Prostate gland (tissue), 2 donors: ENCODE data around the gene DDX49. TPM values are rescaled to one million over a fixed set of nuclear protein-coding genes. Genes with fewer than 3 reads are reported as not detected.

Experiments
- DNase-seq: peaks from one replicate; pipeline ENCODE4 v3.0.0-alpha.2; 2019; ENCODE audit warnings: low spot score
- H3K27ac ChIP-seq, 2 donors: fragments of 200-600 bp; sonication (generic); 2 replicates each; pipeline ENCODE4 v1.5.1; 2017 to 2019
- H3K27me3 ChIP-seq: fragments of 200-600 bp; sonication (generic); replicated peaks from 2 replicates; pipeline ENCODE4 v1.5.1; 2019; ENCODE audit not compliant: insufficient read depth
- H3K36me3 ChIP-seq, 2 donors: fragments of 200-600 bp; sonication (generic); 1 replicate in 1 of 2; 2 replicates in 1 of 2; pipeline versions ENCODE4 v1.5.1 to v1.8.1; 2017 to 2019
- H3K4me1 ChIP-seq: fragments of 200-600 bp; sonication (generic); replicated peaks from 2 replicates; pipeline ENCODE4 v1.5.1; 2019
- H3K4me3 ChIP-seq, 2 donors: fragments of 200-600 bp; sonication (generic); 2 replicates each; pipeline ENCODE4 v1.5.1; 2017 to 2019
- H3K9me3 ChIP-seq: fragments of 200-600 bp; sonication (generic); 2 replicates; pipeline ENCODE4 v1.5.1; 2017
- CTCF ChIP-seq, 4 experiments: fragments of 200-600 bp in 2 of 4; fragments of 450-650 bp in 2 of 4; sonication (generic) in 2 of 4; IDR thresholded peaks; 1 replicate in 3 of 4; 2 replicates in 1 of 4; pipeline ENCODE4 v1.5.1; 2016 to 2019; ENCODE audit warnings: antibody characterized with exemption in 4 of 4, mild to moderate bottlenecking in 2 of 4, moderate library complexity in 2 of 4
- POLR2A ChIP-seq: fragments of 450-650 bp; IDR thresholded peaks from one replicate; pipeline ENCODE4 v1.6.1; 2016; ENCODE audit warnings: antibody characterized with exemption, mild to moderate bottlenecking
- POLR2AphosphoS5 ChIP-seq: sonication (generic); formaldehyde crosslinking; IDR thresholded peaks from one replicate; pipeline ENCODE4 v1.6.1; 2017; ENCODE audit warnings: antibody characterized with exemption
- WGBS: methylation state at CpG from one replicate; pipeline ENCODE4 v1.1.5; 2018; 5-methylcytosine and 5-hydroxymethylcytosine counted together
- intact Hi-C: fragments of 100-400 bp; cut with DNase I; formaldehyde crosslinking; loops from one replicate; pipeline ENCODE4 v1.14.2; 2022
- total RNA-seq, 2 donors: library from RNA; depleted of rRNA; stranded (reverse); fragments of >200 nt; gene quantifications; one replicate each; pipeline ENCODE4 v1.1.0, GENCODE V29; 2016

Gene DDX49
- total RNA-seq, 2 donors from 2014 or later = 72.0 to 91.2 TPM

DNA sequence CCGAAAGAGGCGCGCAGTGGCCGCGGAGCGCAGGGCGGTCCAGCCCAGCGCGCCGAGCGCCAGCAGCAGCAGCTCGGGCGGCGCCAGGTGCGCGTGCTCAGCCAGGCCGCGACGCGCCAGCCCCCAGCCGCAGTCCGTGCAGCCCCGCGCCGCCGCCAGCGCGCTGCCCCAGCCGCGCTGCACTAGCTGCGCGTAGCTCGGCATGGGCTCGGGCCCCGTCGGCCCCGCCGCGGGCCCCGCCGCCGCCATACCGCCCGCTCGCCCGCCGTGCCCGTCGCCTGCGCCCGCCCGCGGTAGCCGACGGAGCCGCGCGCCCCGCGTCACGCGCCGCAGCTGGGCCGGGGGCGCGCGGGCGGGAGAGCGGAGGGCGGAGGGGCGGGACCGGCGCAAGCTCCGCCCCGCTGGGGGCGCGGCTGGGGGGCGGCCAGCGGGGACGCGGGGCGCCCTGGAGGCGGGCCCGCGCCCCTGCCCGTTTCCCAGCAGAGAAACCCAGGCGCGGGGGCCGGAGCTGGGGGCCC, 23.6 kb upstream of the DDX49 start, which contains the start of gene CERS1:
TSS of gene CERS1 (minus strand) at position 335 of the 518 bp plus-strand sequence. CDS start at position 249, 86 bp downstream.
- TF ChIP-seq POLR2A = no peak
- TF ChIP-seq POLR2AphosphoS5 = no peak
- TF ChIP-seq CTCF (IDR thresholded peaks at IDR 0.05) = no peak
- no peak for DNase-seq
- 2% methylated on average over 54 of the region's 89 CpGs for WGBS
- Histone ChIP-seq H3K27me3 (no peaks in the 10 kb centered on the region), H3K4me1 (peaks cover 4% of the 10 kb centered on the region), H3K4me3 (peak within 1 kb of the TSS; percentile 8 to 29), H3K9me3 (no peaks in the 10 kb centered on the region), H3K36me3 (peaks cover 0 to 5% of the 10 kb centered on the region in 2 donors), H3K27ac (no peak within 1 kb of the TSS)
- intact Hi-C loops = no loop called here

DNA sequence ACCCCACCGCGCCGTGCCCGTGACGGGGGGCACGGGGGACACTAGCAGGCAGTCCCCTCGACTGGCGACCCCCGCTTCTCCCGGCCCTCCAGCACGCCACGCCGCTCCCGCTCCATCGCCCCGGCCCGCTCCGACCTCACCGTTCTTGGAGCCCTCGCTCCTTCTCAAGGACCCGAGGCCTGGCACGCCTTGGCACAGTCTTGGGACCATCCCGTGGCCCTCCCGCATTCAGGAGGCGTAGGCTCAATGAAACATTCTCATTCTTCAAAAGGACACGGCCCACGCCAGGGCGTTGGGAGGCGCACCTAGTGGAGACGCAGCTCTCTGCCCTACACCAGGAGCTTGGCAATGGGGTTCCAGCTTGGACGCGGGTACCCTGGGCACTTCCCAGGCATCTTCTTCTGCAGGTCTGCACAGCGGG, 23.1 kb upstream of the DDX49 start:
- intact Hi-C loops = no loop called here
- WGBS = 10% methylated on average over 32 of the region's 33 CpGs
- TF ChIP-seq CTCF (IDR thresholded peaks at IDR 0.05) (no peak), POLR2AphosphoS5 (no peak), POLR2A (no peak)
- peaks cover 0 to 5% of the 10 kb centered on the region in 2 donors for H3K36me3 ChIP-seq
- H3K4me1 ChIP-seq = peaks cover 4% of the 10 kb centered on the region
- no peaks in the 10 kb centered on the region for H3K27me3 ChIP-seq
- no peaks in the 10 kb centered on the region for H3K9me3 ChIP-seq
- H3K27ac ChIP-seq = no peak overlapping the region
- no peak for DNase-seq
- H3K4me3 ChIP-seq = peak overlapping the region in 1 of 2 donors; percentile 13

DNA sequence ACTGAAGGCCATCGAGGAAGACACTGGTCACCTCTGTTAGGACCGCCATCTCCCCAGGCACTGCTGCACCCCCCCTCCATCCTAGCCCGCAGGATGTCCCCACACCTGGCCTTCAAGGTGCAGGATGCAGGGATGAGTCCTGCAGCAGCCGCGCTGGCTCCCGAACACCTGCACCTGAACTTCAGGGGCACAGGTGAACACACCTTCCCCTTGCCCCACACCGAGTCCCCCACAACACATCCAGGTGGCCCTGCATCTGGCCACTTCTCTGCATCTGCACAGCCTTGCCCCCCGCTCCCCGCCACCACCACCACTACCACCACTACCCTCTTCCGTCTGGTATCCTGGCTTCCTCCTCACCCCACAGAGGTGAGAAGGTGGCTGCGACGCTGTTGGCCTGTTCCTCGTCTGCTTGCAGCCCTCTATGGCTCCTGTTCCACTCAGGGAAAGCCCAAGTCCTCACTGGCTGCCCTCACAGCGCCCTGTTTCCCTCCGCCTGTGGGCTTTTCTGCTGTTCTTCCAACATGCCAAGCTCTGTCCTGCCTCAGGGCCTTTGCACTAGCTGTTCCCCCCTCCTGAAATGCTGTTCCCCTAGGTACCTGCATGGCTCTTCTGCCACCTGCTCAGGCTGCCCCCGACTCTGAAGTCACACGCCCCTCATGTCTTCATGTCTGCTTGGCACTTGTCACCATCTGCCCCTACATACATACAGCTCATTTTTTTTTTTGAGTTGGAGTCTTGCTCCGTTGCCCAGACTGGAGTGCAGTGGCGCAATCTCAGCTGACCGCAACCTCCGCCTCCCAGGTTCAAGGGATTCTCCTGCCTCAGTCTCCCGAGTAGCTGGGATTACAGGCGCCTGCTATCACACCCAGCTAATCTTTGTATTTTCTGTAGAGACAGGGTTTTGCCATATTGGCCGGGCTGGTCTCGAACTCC, 22.2 kb upstream of the DDX49 start:
- 95% methylated on average over 25 of the region's 25 CpGs for WGBS
- intact Hi-C loops = no loop called here

GRCh38 chr19:18898081-18898606, 21.4 kb upstream of the DDX49 start:
- no peak for TF ChIP-seq CTCF (IDR thresholded peaks at IDR 0.05)
- no peak for TF ChIP-seq POLR2A
- TF ChIP-seq POLR2AphosphoS5 = no peak
- H3K4me3 ChIP-seq = no peak overlapping the region
- WGBS = 53% methylated on average over 17 of the region's 18 CpGs
- peaks cover 4% of the 10 kb centered on the region for H3K4me1 ChIP-seq
- peaks cover 0 to 5% of the 10 kb centered on the region in 2 donors for H3K36me3 ChIP-seq
- no peaks in the 10 kb centered on the region for H3K27me3 ChIP-seq
- intact Hi-C loops = no loop called here
- H3K9me3 ChIP-seq = no peaks in the 10 kb centered on the region
- no peak for DNase-seq
- no peak overlapping the region for H3K27ac ChIP-seq

More for the DNA sequence above, 22.2 kb upstream of the DDX49 start:
- no peak for DNase-seq
- Histone ChIP-seq H3K27ac (no peak overlapping the region), H3K9me3 (no peaks in the 10 kb centered on the region), H3K4me1 (peaks cover 4% of the 10 kb centered on the region), H3K27me3 (no peaks in the 10 kb centered on the region), H3K36me3 (peaks cover 0 to 5% of the 10 kb centered on the region in 2 donors), H3K4me3 (no peak overlapping the region)
- no peak for TF ChIP-seq CTCF (IDR thresholded peaks at IDR 0.05)
